ENCODE results near the gene HIF1A. TPM values are rescaled to one million over a fixed set of nuclear protein-coding genes. Genes with fewer than 3 reads are reported as not detected.

Gene HIF1A
- total and polyA plus RNA-seq, 2 of the 13 experiments (the other 11 are each of a cell fraction or from before 2014, with no cell fraction given), result 41.0 to 126 TPM

- TF ChIP-seq, protein P1, sequence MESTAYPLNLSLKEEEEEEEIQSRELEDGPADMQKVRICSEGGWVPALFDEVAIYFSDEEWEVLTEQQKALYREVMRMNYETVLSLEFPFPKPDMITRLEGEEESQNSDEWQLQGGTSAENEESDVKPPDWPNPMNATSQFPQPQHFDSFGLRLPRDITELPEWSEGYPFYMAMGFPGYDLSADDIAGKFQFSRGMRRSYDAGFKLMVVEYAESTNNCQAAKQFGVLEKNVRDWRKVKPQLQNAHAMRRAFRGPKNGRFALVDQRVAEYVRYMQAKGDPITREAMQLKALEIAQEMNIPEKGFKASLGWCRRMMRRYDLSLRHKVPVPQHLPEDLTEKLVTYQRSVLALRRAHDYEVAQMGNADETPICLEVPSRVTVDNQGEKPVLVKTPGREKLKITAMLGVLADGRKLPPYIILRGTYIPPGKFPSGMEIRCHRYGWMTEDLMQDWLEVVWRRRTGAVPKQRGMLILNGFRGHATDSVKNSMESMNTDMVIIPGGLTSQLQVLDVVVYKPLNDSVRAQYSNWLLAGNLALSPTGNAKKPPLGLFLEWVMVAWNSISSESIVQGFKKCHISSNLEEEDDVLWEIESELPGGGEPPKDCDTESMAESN (CRISPR knock-in tag; conservative IDR thresholded peaks at IDR 0.05), result 0 out of 2 replicates have a peak, but pooled peaks have one; percentile 67
- TF ChIP-seq CSRNP2 (CRISPR knock-in tag; conservative IDR thresholded peaks at IDR 0.05; ENCODE audit: low read depth) (no peak; the same call in 1 of the 2 replicates), KMT2A (CRISPR knock-in tag; IDR thresholded peaks at IDR 0.05) (peak; percentile 59), ISL2 (CRISPR knock-in tag; IDR thresholded peaks at IDR 0.05) (no peak; the same call in 1 of the 2 replicates), GTF3A (CRISPR knock-in tag; conservative IDR thresholded peaks at IDR 0.05) (no peak), MATR3 (CRISPR knock-in tag; IDR thresholded peaks at IDR 0.05) (no peak), LCORL (IDR thresholded peaks at IDR 0.05) (no peak), LCORL (CRISPR knock-in tag; IDR thresholded peaks at IDR 0.05) (no peak), SKI (IDR thresholded peaks at IDR 0.05; ENCODE audit: partially characterized antibody) (no peak), JDP2 (CRISPR knock-in tag; IDR thresholded peaks at IDR 0.05; ENCODE audit: borderline replicate concordance) (no peak), ZBTB7A (CRISPR knock-in tag; IDR thresholded peaks at IDR 0.05) (peak; percentile 40; the same call in 1 of the 2 replicates), HIC2 (CRISPR knock-in tag; IDR thresholded peaks at IDR 0.05; ENCODE audit: low read depth) (no peak)
- TF ChIP-seq, protein P2, sequence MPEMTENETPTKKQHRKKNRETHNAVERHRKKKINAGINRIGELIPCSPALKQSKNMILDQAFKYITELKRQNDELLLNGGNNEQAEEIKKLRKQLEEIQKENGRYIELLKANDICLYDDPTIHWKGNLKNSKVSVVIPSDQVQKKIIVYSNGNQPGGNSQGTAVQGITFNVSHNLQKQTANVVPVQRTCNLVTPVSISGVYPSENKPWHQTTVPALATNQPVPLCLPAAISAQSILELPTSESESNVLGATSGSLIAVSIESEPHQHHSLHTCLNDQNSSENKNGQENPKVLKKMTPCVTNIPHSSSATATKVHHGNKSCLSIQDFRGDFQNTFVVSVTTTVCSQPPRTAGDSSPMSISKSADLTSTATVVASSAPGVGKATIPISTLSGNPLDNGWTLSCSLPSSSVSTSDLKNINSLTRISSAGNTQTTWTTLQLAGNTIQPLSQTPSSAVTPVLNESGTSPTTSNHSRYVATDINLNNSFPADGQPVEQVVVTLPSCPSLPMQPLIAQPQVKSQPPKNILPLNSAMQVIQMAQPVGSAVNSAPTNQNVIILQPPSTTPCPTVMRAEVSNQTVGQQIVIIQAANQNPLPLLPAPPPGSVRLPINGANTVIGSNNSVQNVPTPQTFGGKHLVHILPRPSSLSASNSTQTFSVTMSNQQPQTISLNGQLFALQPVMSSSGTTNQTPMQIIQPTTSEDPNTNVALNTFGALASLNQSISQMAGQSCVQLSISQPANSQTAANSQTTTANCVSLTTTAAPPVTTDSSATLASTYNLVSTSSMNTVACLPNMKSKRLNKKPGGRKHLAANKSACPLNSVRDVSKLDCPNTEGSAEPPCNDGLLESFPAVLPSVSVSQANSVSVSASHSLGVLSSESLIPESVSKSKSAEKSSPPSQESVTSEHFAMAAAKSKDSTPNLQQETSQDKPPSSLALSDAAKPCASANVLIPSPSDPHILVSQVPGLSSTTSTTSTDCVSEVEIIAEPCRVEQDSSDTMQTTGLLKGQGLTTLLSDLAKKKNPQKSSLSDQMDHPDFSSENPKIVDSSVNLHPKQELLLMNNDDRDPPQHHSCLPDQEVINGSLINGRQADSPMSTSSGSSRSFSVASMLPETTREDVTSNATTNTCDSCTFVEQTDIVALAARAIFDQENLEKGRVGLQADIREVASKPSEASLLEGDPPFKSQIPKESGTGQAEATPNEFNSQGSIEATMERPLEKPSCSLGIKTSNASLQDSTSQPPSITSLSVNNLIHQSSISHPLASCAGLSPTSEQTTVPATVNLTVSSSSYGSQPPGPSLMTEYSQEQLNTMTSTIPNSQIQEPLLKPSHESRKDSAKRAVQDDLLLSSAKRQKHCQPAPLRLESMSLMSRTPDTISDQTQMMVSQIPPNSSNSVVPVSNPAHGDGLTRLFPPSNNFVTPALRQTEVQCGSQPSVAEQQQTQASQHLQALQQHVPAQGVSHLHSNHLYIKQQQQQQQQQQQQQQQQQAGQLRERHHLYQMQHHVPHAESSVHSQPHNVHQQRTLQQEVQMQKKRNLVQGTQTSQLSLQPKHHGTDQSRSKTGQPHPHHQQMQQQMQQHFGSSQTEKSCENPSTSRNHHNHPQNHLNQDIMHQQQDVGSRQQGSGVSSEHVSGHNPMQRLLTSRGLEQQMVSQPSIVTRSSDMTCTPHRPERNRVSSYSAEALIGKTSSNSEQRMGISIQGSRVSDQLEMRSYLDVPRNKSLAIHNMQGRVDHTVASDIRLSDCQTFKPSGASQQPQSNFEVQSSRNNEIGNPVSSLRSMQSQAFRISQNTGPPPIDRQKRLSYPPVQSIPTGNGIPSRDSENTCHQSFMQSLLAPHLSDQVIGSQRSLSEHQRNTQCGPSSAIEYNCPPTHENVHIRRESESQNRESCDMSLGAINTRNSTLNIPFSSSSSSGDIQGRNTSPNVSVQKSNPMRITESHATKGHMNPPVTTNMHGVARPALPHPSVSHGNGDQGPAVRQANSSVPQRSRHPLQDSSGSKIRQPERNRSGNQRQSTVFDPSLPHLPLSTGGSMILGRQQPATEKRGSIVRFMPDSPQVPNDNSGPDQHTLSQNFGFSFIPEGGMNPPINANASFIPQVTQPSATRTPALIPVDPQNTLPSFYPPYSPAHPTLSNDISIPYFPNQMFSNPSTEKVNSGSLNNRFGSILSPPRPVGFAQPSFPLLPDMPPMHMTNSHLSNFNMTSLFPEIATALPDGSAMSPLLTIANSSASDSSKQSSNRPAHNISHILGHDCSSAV (CRISPR knock-in tag; IDR thresholded peaks at IDR 0.05; ENCODE audit: borderline replicate concordance), result no peak
These were observed 598 bp downstream of the HIF1A start (continued) for GRCh38 chr14:61695695-61696527.

All from HepG2 (cell line).